ENCODE measurements around the gene LIN28B.

LIN28B gene

GRCh38 chr6:105035299-105035698, 78.4 kb downstream of the LIN28B start:
- H3K4me1 ChIP-seq (ENCODE audit: control insufficient read depth in 2 of 2, insufficient read depth in 2 of 2, low read length in 2 of 2) = no peaks in the 10 kb centered on the region
- no peaks in the 10 kb centered on the region for H3K36me3 ChIP-seq (ENCODE audit: control insufficient read depth in 2 of 2, insufficient read depth in 2 of 2, low read length in 2 of 2)
- H3K9me3 ChIP-seq (ENCODE audit: control insufficient read depth in 2 of 2, low read length in 2 of 2) = no peaks in the 10 kb centered on the region
- H3K27me3 ChIP-seq (ENCODE audit: control insufficient read depth in 2 of 2, insufficient read depth in 2 of 2, low read length in 2 of 2) = no peaks in the 10 kb centered on the region
- no peak overlapping the region for H3K4me3 ChIP-seq (ENCODE audit: low read length in 2 of 2)
- H3K9ac ChIP-seq (ENCODE audit: low read depth in 1 of 2, low read length in 2 of 2) = no peak overlapping the region
- H3K27ac ChIP-seq (ENCODE audit: low read depth in 2 of 2, low read length in 2 of 2) = no peak overlapping the region

DNA sequence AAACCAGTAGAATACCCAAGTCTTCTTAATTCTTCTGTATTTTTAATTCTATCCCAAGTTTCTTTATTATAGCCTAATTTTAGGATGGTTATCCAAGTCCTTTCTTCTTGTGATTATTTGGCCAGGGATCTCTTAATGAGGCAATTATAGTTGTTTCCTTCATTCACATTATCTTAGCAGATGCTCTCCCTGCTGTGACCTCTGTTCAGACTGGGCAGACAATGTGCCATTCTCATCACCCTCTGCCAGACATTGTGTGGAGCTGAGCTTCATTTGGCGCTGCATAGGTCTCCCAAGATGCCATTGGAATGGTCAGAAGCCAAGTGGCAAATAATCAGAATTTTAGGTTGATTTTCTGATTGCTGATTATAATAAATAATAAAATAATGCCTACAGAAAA, 79.4 kb downstream of the LIN28B start:
- Histone ChIP-seq H3K36me3 (ENCODE audit: control insufficient read depth in 2 of 2, insufficient read depth in 2 of 2, low read length in 2 of 2) (no peaks in the 10 kb centered on the region), H3K4me3 (ENCODE audit: low read length in 2 of 2) (no peak overlapping the region), H3K9ac (ENCODE audit: low read depth in 1 of 2, low read length in 2 of 2) (no peak overlapping the region), H3K27ac (ENCODE audit: low read depth in 2 of 2, low read length in 2 of 2) (no peak overlapping the region), H3K4me1 (ENCODE audit: control insufficient read depth in 2 of 2, insufficient read depth in 2 of 2, low read length in 2 of 2) (no peaks in the 10 kb centered on the region), H3K27me3 (ENCODE audit: control insufficient read depth in 2 of 2, insufficient read depth in 2 of 2, low read length in 2 of 2) (no peaks in the 10 kb centered on the region), H3K9me3 (ENCODE audit: control insufficient read depth in 2 of 2, low read length in 2 of 2) (no peaks in the 10 kb centered on the region)

DNA sequence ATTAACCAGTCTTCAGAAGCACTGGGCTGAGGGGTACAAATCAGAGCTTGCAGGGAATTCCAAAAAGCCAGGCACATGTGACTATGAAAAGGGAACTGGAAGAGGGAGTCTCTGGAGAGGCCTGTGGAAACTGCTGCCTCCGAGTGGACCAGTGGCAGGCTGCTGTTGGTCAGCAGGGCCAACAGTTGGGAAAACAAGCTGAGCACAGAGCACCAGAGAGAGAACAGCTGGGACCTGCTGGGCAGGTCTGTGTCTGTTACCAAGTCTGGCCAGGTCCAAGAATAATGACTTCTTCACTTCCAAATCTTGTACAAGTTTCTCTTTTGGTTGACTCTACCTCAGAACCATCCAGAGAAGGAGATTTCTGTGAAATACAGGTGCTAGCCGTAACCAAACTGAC, 81.4 kb downstream of the LIN28B start:
- Histone ChIP-seq H3K9me3 (ENCODE audit: control insufficient read depth in 2 of 2, low read length in 2 of 2) (no peaks in the 10 kb centered on the region), H3K27me3 (ENCODE audit: control insufficient read depth in 2 of 2, insufficient read depth in 2 of 2, low read length in 2 of 2) (no peaks in the 10 kb centered on the region), H3K27ac (ENCODE audit: low read depth in 2 of 2, low read length in 2 of 2) (no peak overlapping the region), H3K36me3 (ENCODE audit: control insufficient read depth in 2 of 2, insufficient read depth in 2 of 2, low read length in 2 of 2) (no peaks in the 10 kb centered on the region), H3K9ac (ENCODE audit: low read depth in 1 of 2, low read length in 2 of 2) (no peak overlapping the region), H3K4me1 (ENCODE audit: control insufficient read depth in 2 of 2, insufficient read depth in 2 of 2, low read length in 2 of 2) (no peaks in the 10 kb centered on the region), H3K4me3 (ENCODE audit: low read length in 2 of 2) (no peak overlapping the region)

- no peak overlapping the region for H3K27ac ChIP-seq (ENCODE audit: low read depth in 2 of 2, low read length in 2 of 2)
- H3K9me3 ChIP-seq (ENCODE audit: control insufficient read depth in 2 of 2, low read length in 2 of 2) = no peaks in the 10 kb centered on the region
- H3K4me1 ChIP-seq (ENCODE audit: control insufficient read depth in 2 of 2, insufficient read depth in 2 of 2, low read length in 2 of 2) = no peaks in the 10 kb centered on the region
- no peaks in the 10 kb centered on the region for H3K36me3 ChIP-seq (ENCODE audit: control insufficient read depth in 2 of 2, insufficient read depth in 2 of 2, low read length in 2 of 2)
- H3K9ac ChIP-seq (ENCODE audit: low read depth in 1 of 2, low read length in 2 of 2) = no peak overlapping the region
- H3K4me3 ChIP-seq (ENCODE audit: low read length in 2 of 2) = no peak overlapping the region
- H3K27me3 ChIP-seq (ENCODE audit: control insufficient read depth in 2 of 2, insufficient read depth in 2 of 2, low read length in 2 of 2) = no peaks in the 10 kb centered on the region
Observed at GRCh38 chr6:105041880-105042279, 85.0 kb downstream of the LIN28B start.

DNA sequence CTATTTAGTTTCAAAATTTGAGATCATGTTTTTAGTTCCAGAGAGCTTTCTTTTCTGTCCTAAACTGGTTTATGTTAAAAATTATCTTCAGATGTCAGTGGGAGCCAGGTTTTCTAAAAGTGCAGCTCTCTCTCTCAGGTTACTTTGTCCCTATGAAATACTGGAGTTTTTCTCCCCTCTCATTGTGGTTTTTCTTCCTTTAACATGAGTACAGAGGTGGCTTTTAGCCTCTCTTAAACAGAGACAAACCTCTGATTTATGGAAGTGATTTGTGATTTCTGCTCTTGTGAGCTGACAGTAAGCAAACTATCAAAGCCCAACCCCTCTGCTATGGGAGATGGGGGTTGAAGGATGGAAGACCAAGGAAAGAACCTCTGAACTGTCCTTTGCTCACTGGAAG, 85.7 kb downstream of the LIN28B start:
- Histone ChIP-seq H3K4me3 (ENCODE audit: low read length in 2 of 2) (no peak overlapping the region), H3K9ac (ENCODE audit: low read depth in 1 of 2, low read length in 2 of 2) (no peak overlapping the region), H3K27me3 (ENCODE audit: control insufficient read depth in 2 of 2, insufficient read depth in 2 of 2, low read length in 2 of 2) (no peaks in the 10 kb centered on the region), H3K9me3 (ENCODE audit: control insufficient read depth in 2 of 2, low read length in 2 of 2) (no peaks in the 10 kb centered on the region), H3K4me1 (ENCODE audit: control insufficient read depth in 2 of 2, insufficient read depth in 2 of 2, low read length in 2 of 2) (no peaks in the 10 kb centered on the region), H3K27ac (ENCODE audit: low read depth in 2 of 2, low read length in 2 of 2) (no peak overlapping the region), H3K36me3 (ENCODE audit: control insufficient read depth in 2 of 2, insufficient read depth in 2 of 2, low read length in 2 of 2) (no peaks in the 10 kb centered on the region)

- Histone ChIP-seq H3K9ac (ENCODE audit: low read depth in 1 of 2, low read length in 2 of 2) (no peak overlapping the region), H3K27me3 (ENCODE audit: control insufficient read depth in 2 of 2, insufficient read depth in 2 of 2, low read length in 2 of 2) (no peaks in the 10 kb centered on the region), H3K9me3 (ENCODE audit: control insufficient read depth in 2 of 2, low read length in 2 of 2) (no peaks in the 10 kb centered on the region), H3K27ac (ENCODE audit: low read depth in 2 of 2, low read length in 2 of 2) (no peak overlapping the region), H3K4me1 (ENCODE audit: control insufficient read depth in 2 of 2, insufficient read depth in 2 of 2, low read length in 2 of 2) (no peaks in the 10 kb centered on the region), H3K4me3 (ENCODE audit: low read length in 2 of 2) (no peak overlapping the region), H3K36me3 (ENCODE audit: control insufficient read depth in 2 of 2, insufficient read depth in 2 of 2, low read length in 2 of 2) (no peaks in the 10 kb centered on the region)
Observed at GRCh38 chr6:105043979-105044378, 87.1 kb downstream of the LIN28B start.

DNA sequence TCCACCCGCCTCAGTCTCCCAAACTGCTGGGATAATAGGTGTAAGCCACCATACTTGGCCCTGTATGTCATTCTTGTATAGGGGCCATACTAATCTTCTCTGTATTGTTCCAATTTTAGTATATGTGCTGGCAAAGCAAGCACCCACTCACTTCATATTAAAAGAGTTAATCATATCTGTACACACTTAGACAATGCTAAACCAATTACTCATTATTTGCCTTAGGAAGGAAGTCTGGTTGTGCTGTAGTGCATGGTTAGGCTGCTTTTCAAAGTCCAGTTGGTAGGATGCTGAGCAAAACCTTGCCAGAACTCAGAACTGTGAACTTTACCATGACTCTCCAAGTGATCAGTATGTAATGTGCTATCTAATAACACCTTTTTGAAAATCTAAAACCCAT, 88.6 kb downstream of the LIN28B start:
- H3K27me3 ChIP-seq (ENCODE audit: control insufficient read depth in 2 of 2, insufficient read depth in 2 of 2, low read length in 2 of 2) = no peaks in the 10 kb centered on the region
- H3K36me3 ChIP-seq (ENCODE audit: control insufficient read depth in 2 of 2, insufficient read depth in 2 of 2, low read length in 2 of 2) = no peaks in the 10 kb centered on the region
- H3K9me3 ChIP-seq (ENCODE audit: control insufficient read depth in 2 of 2, low read length in 2 of 2) = no peaks in the 10 kb centered on the region
- no peak overlapping the region for H3K27ac ChIP-seq (ENCODE audit: low read depth in 2 of 2, low read length in 2 of 2)
- no peak overlapping the region for H3K4me3 ChIP-seq (ENCODE audit: low read length in 2 of 2)
- H3K9ac ChIP-seq (ENCODE audit: low read depth in 1 of 2, low read length in 2 of 2) = no peak overlapping the region
- H3K4me1 ChIP-seq (ENCODE audit: control insufficient read depth in 2 of 2, insufficient read depth in 2 of 2, low read length in 2 of 2) = no peaks in the 10 kb centered on the region

DNA sequence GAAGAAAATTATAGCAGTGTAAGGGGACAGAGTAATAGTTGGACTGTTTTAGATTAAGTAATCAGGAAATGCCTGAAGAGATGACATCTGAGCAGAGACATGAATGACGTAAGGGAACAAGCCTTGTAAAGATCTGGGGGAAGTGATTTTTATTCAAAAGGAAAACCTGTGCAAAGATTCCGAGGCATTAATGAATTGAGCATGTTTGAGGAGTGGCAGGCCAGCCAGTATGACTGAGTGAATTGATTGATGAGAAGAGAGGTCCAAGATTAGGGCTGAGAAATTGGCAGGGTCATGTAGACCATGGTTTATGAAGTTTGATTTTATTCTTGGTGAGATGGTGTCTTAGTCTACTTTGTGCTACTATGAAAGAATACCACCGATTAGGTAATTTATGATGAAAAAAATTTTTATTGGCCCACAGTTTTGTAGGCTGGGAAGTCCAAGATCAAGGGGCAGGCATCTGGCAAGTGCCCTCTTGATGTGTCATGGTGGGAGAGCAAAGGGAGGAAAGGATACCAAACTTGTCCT, 95.1 kb downstream of the LIN28B start:
- H3K9me3 ChIP-seq (ENCODE audit: control insufficient read depth in 2 of 2, low read length in 2 of 2) = no peaks in the 10 kb centered on the region
- H3K4me3 ChIP-seq (ENCODE audit: low read length in 2 of 2) = no peak overlapping the region
- no peaks in the 10 kb centered on the region for H3K36me3 ChIP-seq (ENCODE audit: control insufficient read depth in 2 of 2, insufficient read depth in 2 of 2, low read length in 2 of 2)
- H3K9ac ChIP-seq (ENCODE audit: low read depth in 1 of 2, low read length in 2 of 2) = no peak overlapping the region
- H3K27ac ChIP-seq (ENCODE audit: low read depth in 2 of 2, low read length in 2 of 2) = no peak overlapping the region
- H3K4me1 ChIP-seq (ENCODE audit: control insufficient read depth in 2 of 2, insufficient read depth in 2 of 2, low read length in 2 of 2) = no peaks in the 10 kb centered on the region
- H3K27me3 ChIP-seq (ENCODE audit: control insufficient read depth in 2 of 2, insufficient read depth in 2 of 2, low read length in 2 of 2) = no peaks in the 10 kb centered on the region

- no peaks in the 10 kb centered on the region for H3K27me3 ChIP-seq (ENCODE audit: control insufficient read depth in 2 of 2, insufficient read depth in 2 of 2, low read length in 2 of 2)
- no peaks in the 10 kb centered on the region for H3K4me1 ChIP-seq (ENCODE audit: control insufficient read depth in 2 of 2, insufficient read depth in 2 of 2, low read length in 2 of 2)
- no peak overlapping the region for H3K27ac ChIP-seq (ENCODE audit: low read depth in 2 of 2, low read length in 2 of 2)
- H3K4me3 ChIP-seq (ENCODE audit: low read length in 2 of 2) = no peak overlapping the region
- H3K9ac ChIP-seq (ENCODE audit: low read depth in 1 of 2, low read length in 2 of 2) = no peak overlapping the region
- no peaks in the 10 kb centered on the region for H3K9me3 ChIP-seq (ENCODE audit: control insufficient read depth in 2 of 2, low read length in 2 of 2)
- H3K36me3 ChIP-seq (ENCODE audit: control insufficient read depth in 2 of 2, insufficient read depth in 2 of 2, low read length in 2 of 2) = no peaks in the 10 kb centered on the region
Observed at GRCh38 chr6:105056646-105057045, 99.7 kb downstream of the LIN28B start.

DNA sequence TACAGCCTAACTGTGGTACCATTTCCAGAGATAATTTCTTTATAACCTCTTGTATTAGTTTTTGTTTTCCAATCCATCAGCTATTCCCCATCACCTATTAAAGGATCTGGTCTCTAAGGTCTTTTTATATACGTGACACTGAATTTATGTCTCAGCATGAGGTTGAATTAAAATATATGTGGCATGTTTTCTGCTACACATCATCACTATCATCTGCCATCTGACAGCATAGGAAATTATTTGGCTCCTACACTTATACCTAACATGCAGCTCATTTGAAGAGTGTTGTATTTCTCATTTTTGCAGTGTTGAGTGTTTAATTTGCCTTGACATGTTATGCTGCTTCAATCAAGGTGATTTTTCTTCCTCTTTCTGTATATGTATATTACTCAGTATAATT, 100.3 kb downstream of the LIN28B start:
- Histone ChIP-seq H3K27me3 (ENCODE audit: control insufficient read depth in 2 of 2, insufficient read depth in 2 of 2, low read length in 2 of 2) (no peaks in the 10 kb centered on the region), H3K4me3 (ENCODE audit: low read length in 2 of 2) (no peak overlapping the region), H3K9me3 (ENCODE audit: control insufficient read depth in 2 of 2, low read length in 2 of 2) (no peaks in the 10 kb centered on the region), H3K9ac (ENCODE audit: low read depth in 1 of 2, low read length in 2 of 2) (no peak overlapping the region), H3K27ac (ENCODE audit: low read depth in 2 of 2, low read length in 2 of 2) (no peak overlapping the region), H3K4me1 (ENCODE audit: control insufficient read depth in 2 of 2, insufficient read depth in 2 of 2, low read length in 2 of 2) (no peaks in the 10 kb centered on the region), H3K36me3 (ENCODE audit: control insufficient read depth in 2 of 2, insufficient read depth in 2 of 2, low read length in 2 of 2) (no peaks in the 10 kb centered on the region)

DNA sequence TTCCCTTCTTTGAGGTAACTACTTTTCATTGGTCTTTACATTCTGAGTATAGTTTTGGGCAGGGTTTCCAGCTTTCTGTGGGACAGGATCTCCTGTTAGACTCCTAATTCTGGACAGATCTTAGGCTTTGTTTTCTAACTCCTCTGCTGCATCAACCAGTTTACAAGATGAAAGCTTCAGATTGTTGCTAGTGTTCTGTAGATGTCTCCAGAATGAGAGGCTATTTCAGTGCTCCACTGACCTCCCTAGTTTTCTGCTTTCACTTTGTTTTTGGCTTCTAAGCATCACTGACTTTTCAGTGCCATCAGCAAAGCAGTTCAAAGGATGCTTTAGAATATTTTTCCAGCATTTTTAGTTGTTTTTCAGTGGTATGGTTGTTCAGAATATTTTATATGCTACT, 101.4 kb downstream of the LIN28B start:
- no peak overlapping the region for H3K9ac ChIP-seq (ENCODE audit: low read depth in 1 of 2, low read length in 2 of 2)
- H3K4me3 ChIP-seq (ENCODE audit: low read length in 2 of 2) = no peak overlapping the region
- H3K4me1 ChIP-seq (ENCODE audit: control insufficient read depth in 2 of 2, insufficient read depth in 2 of 2, low read length in 2 of 2) = no peaks in the 10 kb centered on the region
- H3K9me3 ChIP-seq (ENCODE audit: control insufficient read depth in 2 of 2, low read length in 2 of 2) = no peaks in the 10 kb centered on the region
- no peaks in the 10 kb centered on the region for H3K36me3 ChIP-seq (ENCODE audit: control insufficient read depth in 2 of 2, insufficient read depth in 2 of 2, low read length in 2 of 2)
- no peak overlapping the region for H3K27ac ChIP-seq (ENCODE audit: low read depth in 2 of 2, low read length in 2 of 2)
- no peaks in the 10 kb centered on the region for H3K27me3 ChIP-seq (ENCODE audit: control insufficient read depth in 2 of 2, insufficient read depth in 2 of 2, low read length in 2 of 2)
